GM12878 (cell line): ENCODE data around the gene ADCY1.

Source experiments
- DPF2 ChIP-seq: fragments of 450-650 bp; IDR thresholded peaks from 2 replicates; pipeline ENCODE4 v1.6.1; 2017; ENCODE audit warnings: mild to moderate bottlenecking
- MXI1 ChIP-seq: fragments of 150-350 bp; IDR thresholded peaks from 2 replicates; pipeline ENCODE4 v1.6.1; 2011; ENCODE audit warnings: low read depth, mild to moderate bottlenecking, inconsistent platforms, low read length, improper control_type of control experiment
- NRF1 ChIP-seq: conservative IDR thresholded peaks from 2 replicates; pipeline ENCODE4 v1.6.1; 2011; ENCODE audit warnings: mild to moderate bottlenecking, low read depth, low read length, improper control_type of control experiment
- POLR2A ChIP-seq: IDR thresholded peaks from 2 replicates; pipeline ENCODE4 v1.6.1; 2011; ENCODE audit warnings: low read depth, mild to moderate bottlenecking, low read length
- SREBF2 ChIP-seq: IDR thresholded peaks from 2 replicates; pipeline ENCODE4 v1.6.1; 2012; ENCODE audit warnings: mild to moderate bottlenecking, low read length
- SRF ChIP-seq, 2 experiments: IDR thresholded peaks; 2 replicates each; pipeline ENCODE4 v1.6.1; 2011; ENCODE audit warnings: low read depth in 2 of 2, low read length in 2 of 2, mild to moderate bottlenecking in 1 of 2, moderate library complexity in 1 of 2
- TF ChIP-seq, protein P1 (sequence below): fragments of 450-650 bp; IDR thresholded peaks from 2 replicates; pipeline ENCODE4 v1.6.1; 2014; ENCODE audit warnings: mild to moderate bottlenecking
- TF ChIP-seq, protein P2 (sequence below): IDR thresholded peaks from 2 replicates; pipeline ENCODE4 v1.6.1; 2012; ENCODE audit warnings: low read depth, low read length, improper control_type of control experiment
- TF ChIP-seq, protein P3 (sequence below), 3 experiments: IDR thresholded peaks in 2 of 3; conservative IDR thresholded peaks in 1 of 3; 2 replicates each; pipeline ENCODE4 v1.5.1; 2011; ENCODE audit warnings: low read depth in 3 of 3, low read length in 3 of 3, mild to moderate bottlenecking in 3 of 3, control low read depth in 2 of 3, moderate library complexity in 2 of 3, inconsistent platforms in 1 of 3, mixed read lengths in 1 of 3; ENCODE audit not compliant: control insufficient read depth in 2 of 3, insufficient read depth in 1 of 3; ENCODE audit errors: extremely low read depth in 1 of 3
- TF ChIP-seq, protein P4 (sequence below): fragments of 450-650 bp; IDR thresholded peaks from 2 replicates; pipeline ENCODE4 v1.6.1; 2017; ENCODE audit warnings: mild to moderate bottlenecking
- TF ChIP-seq, protein P5 (sequence below): IDR thresholded peaks from 2 replicates; pipeline ENCODE4 v1.6.1; 2012; ENCODE audit warnings: low read depth, low read length, improper control_type of control experiment

DNA sequence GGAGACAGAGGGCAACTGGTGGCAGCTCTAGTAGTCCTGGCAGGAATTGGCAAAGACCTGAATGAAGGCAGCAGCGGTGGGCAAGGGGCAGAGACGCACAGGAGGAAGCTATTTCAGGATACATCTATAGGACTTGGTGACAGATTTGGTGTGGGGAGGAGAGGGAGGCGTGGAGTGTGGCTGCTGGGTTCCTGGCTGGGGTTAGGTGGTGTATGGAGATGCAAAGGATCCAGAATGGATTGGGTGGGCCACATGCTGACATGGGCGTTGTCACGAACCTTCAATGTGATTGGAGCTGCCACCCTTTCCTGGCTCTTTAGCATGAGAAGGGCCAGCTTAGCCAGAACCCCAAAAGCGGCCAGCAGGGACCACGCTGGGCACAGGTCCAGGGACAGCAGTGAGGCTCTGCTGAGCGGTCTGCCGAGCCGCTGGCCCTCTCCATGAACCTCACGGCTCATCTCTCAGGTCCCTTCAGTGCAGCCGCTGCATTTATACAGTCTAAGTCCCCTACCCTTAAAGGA lies 10.2 kb upstream of the ADCY1 start:
- no peak for TF ChIP-seq SRF (IDR thresholded peaks at IDR 0.05; ENCODE audit: low read depth in 2 of 2, low read length in 2 of 2)
- no peak for TF ChIP-seq MXI1
- no peak for TF ChIP-seq POLR2A
- TF ChIP-seq, protein P1, sequence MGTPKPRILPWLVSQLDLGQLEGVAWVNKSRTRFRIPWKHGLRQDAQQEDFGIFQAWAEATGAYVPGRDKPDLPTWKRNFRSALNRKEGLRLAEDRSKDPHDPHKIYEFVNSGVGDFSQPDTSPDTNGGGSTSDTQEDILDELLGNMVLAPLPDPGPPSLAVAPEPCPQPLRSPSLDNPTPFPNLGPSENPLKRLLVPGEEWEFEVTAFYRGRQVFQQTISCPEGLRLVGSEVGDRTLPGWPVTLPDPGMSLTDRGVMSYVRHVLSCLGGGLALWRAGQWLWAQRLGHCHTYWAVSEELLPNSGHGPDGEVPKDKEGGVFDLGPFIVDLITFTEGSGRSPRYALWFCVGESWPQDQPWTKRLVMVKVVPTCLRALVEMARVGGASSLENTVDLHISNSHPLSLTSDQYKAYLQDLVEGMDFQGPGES, result no peak
- TF ChIP-seq SREBF2, result no peak
- no peak for TF ChIP-seq NRF1
- TF ChIP-seq, protein P2, sequence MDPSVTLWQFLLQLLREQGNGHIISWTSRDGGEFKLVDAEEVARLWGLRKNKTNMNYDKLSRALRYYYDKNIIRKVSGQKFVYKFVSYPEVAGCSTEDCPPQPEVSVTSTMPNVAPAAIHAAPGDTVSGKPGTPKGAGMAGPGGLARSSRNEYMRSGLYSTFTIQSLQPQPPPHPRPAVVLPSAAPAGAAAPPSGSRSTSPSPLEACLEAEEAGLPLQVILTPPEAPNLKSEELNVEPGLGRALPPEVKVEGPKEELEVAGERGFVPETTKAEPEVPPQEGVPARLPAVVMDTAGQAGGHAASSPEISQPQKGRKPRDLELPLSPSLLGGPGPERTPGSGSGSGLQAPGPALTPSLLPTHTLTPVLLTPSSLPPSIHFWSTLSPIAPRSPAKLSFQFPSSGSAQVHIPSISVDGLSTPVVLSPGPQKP, result no peak
- TF ChIP-seq, protein P3, sequence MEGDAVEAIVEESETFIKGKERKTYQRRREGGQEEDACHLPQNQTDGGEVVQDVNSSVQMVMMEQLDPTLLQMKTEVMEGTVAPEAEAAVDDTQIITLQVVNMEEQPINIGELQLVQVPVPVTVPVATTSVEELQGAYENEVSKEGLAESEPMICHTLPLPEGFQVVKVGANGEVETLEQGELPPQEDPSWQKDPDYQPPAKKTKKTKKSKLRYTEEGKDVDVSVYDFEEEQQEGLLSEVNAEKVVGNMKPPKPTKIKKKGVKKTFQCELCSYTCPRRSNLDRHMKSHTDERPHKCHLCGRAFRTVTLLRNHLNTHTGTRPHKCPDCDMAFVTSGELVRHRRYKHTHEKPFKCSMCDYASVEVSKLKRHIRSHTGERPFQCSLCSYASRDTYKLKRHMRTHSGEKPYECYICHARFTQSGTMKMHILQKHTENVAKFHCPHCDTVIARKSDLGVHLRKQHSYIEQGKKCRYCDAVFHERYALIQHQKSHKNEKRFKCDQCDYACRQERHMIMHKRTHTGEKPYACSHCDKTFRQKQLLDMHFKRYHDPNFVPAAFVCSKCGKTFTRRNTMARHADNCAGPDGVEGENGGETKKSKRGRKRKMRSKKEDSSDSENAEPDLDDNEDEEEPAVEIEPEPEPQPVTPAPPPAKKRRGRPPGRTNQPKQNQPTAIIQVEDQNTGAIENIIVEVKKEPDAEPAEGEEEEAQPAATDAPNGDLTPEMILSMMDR (IDR thresholded peaks at IDR 0.05 in 2 of 3, conservative IDR thresholded peaks at IDR 0.05 in 1 of 3; ENCODE audit: control insufficient read depth in 2 of 3, extremely low read depth in 1 of 3, insufficient read depth in 1 of 3, low read depth in 3 of 3, low read length in 3 of 3), result no peak
- TF ChIP-seq, protein P4, sequence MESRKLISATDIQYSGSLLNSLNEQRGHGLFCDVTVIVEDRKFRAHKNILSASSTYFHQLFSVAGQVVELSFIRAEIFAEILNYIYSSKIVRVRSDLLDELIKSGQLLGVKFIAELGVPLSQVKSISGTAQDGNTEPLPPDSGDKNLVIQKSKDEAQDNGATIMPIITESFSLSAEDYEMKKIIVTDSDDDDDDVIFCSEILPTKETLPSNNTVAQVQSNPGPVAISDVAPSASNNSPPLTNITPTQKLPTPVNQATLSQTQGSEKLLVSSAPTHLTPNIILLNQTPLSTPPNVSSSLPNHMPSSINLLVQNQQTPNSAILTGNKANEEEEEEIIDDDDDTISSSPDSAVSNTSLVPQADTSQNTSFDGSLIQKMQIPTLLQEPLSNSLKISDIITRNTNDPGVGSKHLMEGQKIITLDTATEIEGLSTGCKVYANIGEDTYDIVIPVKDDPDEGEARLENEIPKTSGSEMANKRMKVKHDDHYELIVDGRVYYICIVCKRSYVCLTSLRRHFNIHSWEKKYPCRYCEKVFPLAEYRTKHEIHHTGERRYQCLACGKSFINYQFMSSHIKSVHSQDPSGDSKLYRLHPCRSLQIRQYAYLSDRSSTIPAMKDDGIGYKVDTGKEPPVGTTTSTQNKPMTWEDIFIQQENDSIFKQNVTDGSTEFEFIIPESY, result no peak
- TF ChIP-seq DPF2, result no peak
- TF ChIP-seq, protein P5, sequence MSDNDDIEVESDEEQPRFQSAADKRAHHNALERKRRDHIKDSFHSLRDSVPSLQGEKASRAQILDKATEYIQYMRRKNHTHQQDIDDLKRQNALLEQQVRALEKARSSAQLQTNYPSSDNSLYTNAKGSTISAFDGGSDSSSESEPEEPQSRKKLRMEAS, result no peak
